Esophagus squamous epithelium (tissue), 4 donors: ENCODE measurements around the gene TMEM223.

Experiments
- CTCF ChIP-seq, 6 experiments: fragments of 450-650 bp in 4 of 6; fragments of 200-600 bp in 2 of 6; sonication (generic) in 2 of 6; IDR thresholded peaks; one replicate each; pipeline ENCODE4 v1.5.1; 2016 to 2019; ENCODE audit warnings: antibody characterized with exemption in 6 of 6, mild to moderate bottlenecking in 4 of 6, moderate library complexity in 4 of 6
- POLR2A ChIP-seq, 4 donors: fragments of 450-650 bp; IDR thresholded peaks; one replicate each; pipeline ENCODE4 v1.6.1; 2017; ENCODE audit warnings: antibody characterized with exemption in 4 of 4, mild to moderate bottlenecking in 4 of 4, moderate library complexity in 3 of 4

DNA sequence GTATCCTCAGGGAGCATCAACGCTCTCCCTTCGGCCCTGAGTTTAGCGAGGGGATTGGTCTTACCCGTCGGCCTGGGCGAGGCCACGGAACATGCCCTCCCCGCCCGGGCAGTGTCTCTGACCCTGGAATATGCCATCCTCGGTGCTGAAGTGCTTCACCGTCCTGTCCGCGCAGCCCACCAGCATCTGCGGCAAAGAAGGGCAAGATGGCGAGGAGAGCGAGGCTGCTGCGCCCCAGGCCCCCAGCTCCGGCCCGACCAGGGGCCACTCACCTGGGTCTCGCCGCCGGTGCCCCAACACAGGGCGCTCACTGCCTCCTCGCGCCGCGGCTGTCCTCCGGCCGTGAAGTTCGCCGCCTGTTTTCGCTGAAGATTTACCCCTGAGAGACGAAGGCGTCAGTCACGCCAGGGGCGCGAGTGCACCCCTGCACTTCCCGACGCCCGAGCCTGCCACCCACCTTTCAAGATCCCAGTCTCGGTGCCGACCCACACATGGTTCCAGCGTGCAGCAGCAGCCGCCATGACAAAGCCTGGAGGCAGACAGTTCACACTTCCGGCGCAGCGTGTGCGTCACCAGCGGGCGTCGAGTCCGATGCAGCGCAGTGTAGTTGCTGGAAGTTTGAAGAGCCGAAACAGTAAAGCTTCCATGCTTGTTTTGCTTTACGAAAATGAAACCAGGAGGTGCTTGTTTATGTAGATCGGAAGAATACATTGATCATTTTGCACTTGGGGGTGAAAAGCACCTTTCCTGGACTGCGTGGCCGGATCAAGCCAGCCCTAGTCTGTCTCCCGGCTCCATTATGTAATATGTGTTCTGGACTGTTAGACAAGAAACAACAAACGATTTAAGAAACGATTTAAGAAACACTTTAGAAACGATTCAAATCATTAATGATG, 47.5 kb upstream of the TMEM223 start, which contains the start of gene WDR74:
- peak in 1 of 6 experiments; percentile 20 for TF ChIP-seq CTCF (IDR thresholded peaks at IDR 0.05)
- TF ChIP-seq POLR2A (IDR thresholded peaks at IDR 0.05) = peak in 3 of 4 donors; percentile 41 to 94 (median 73)
